Sigmoid colon (tissue), 7 donors: ENCODE data around the gene XAGE2. TPM values are rescaled to one million over a fixed set of nuclear protein-coding genes. Genes with fewer than 3 reads are reported as not detected.

ENCODE experiments used
- DNase-seq: peaks from one replicate; pipeline ENCODE4 v3.0.0-alpha.2; 2019
- H3K27ac ChIP-seq, 4 donors: fragments of 200-600 bp; sonication (generic); one replicate each; pipeline ENCODE4 v1.5.1; 2016 to 2019; ENCODE audit warnings: mild to moderate bottlenecking in 1 of 4
- H3K27me3 ChIP-seq, 3 donors: fragments of 200-600 bp; sonication (generic); one replicate each; pipeline ENCODE4 v1.5.1; 2019; ENCODE audit warnings: mild to moderate bottlenecking in 1 of 3
- H3K36me3 ChIP-seq, 4 donors: fragments of 200-600 bp; sonication (generic); one replicate each; pipeline ENCODE4 v1.5.1; 2016 to 2019
- H3K4me1 ChIP-seq, 4 donors: fragments of 200-600 bp; sonication (generic); one replicate each; pipeline ENCODE4 v1.5.1; 2017 to 2019
- H3K4me3 ChIP-seq, 4 donors: fragments of 200-600 bp; sonication (generic); one replicate each; pipeline ENCODE4 v1.5.1; 2017 to 2019; ENCODE audit warnings: mild to moderate bottlenecking in 2 of 4, moderate library complexity in 1 of 4
- H3K9me3 ChIP-seq, 4 donors: fragments of 200-600 bp in 3 of 4; sonication (generic) in 3 of 4; one replicate each; pipeline versions ENCODE4 v1.5.1 to v1.6.1; 2013 to 2019
- CTCF ChIP-seq, 4 experiments: fragments of 450-650 bp in 3 of 4; fragments of 200-600 bp in 1 of 4; IDR thresholded peaks; one replicate each; pipeline ENCODE4 v1.5.1; 2016 to 2019; ENCODE audit warnings: antibody characterized with exemption in 4 of 4, mild to moderate bottlenecking in 3 of 4, moderate library complexity in 2 of 4
- EP300 ChIP-seq, 4 donors: sonication (generic); formaldehyde crosslinking; IDR thresholded peaks; one replicate each; pipeline ENCODE4 v1.6.1; 2017; ENCODE audit warnings: antibody characterized with exemption in 4 of 4
- POLR2A ChIP-seq, 2 donors: fragments of 450-650 bp; IDR thresholded peaks; one replicate each; pipeline ENCODE4 v1.6.1; 2016; ENCODE audit warnings: antibody characterized with exemption in 2 of 2, mild to moderate bottlenecking in 2 of 2, moderate library complexity in 2 of 2
- POLR2AphosphoS5 ChIP-seq, 4 donors: sonication (generic); formaldehyde crosslinking; IDR thresholded peaks; one replicate each; pipeline ENCODE4 v1.6.1; 2017; ENCODE audit warnings: antibody characterized with exemption in 4 of 4
- WGBS, 2 donors: extraction: QIAGEN DNeasy Blood & Tissue Kit; methylation state at CpG; one replicate each; pipeline ENCODE4 v1.1.7; 2013; 5-methylcytosine and 5-hydroxymethylcytosine counted together
- intact Hi-C: fragments of 100-400 bp; cut with DNase I; formaldehyde crosslinking; loops from one replicate; pipeline ENCODE4 v1.15.1; 2023
- polyA plus RNA-seq, 3 donors: library from polyadenylated mRNA; stranded (reverse); fragments of 200-250 nt; gene quantifications; one replicate each; pipeline ENCODE4 v1.2.3, GENCODE V29; 2013
- small RNA-seq, 3 donors: library from RNA; depleted of rRNA; stranded (forward); fragments of <200 nt; gene quantifications; one replicate each; pipeline ENCODE3, GENCODE V24; 2016
- total RNA-seq, 4 donors: library from RNA; depleted of rRNA; stranded (reverse); fragments of >200 nt; gene quantifications; one replicate each; pipeline ENCODE4 v1.1.0, GENCODE V29; 2016
- donor health status: healthy with polysubstance abuse.
- donor health status: Bipolar disorder and iron deficiency.
- donor health status: healthy.

The XAGE2 gene
- total and polyA plus RNA-seq, 7 donors: not detected

DNA sequence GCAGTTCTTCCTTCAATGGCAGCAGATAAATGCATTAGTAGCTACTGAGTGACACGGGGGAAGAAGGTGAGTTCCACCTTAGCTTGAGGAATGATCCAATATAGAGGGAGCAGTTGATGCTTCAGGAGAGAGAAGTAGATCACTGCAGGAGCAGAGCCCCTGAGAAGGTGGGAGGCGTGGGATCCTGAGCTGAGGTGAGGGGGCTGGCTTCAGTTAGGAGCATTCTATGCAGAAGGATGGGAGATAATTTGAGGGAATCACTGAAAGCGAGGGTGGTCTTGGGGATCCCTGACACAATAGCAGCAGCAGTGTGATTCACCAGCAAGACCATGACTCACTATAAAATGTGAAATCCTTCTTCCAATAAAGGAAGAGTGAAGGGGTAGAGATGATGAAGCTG lies 48.0 kb downstream of the XAGE2 start:
- 86 to 88% methylated on average over 3 of the region's 3 CpGs for WGBS, 2 donors
- no peak for DNase-seq
- Histone ChIP-seq H3K36me3 (no peaks in the 10 kb centered on the region), H3K27me3 (no peaks in the 10 kb centered on the region), H3K4me3 (no peak overlapping the region), H3K9me3 (no peaks in the 10 kb centered on the region), H3K4me1 (no peaks in the 10 kb centered on the region), H3K27ac (no peak overlapping the region)
- intact Hi-C loops: no loop called here
- no peak for TF ChIP-seq EP300 (IDR thresholded peaks at IDR 0.05)
- no peak for TF ChIP-seq CTCF (IDR thresholded peaks at IDR 0.05)
- no peak for TF ChIP-seq POLR2AphosphoS5 (IDR thresholded peaks at IDR 0.05)
- TF ChIP-seq POLR2A (IDR thresholded peaks at IDR 0.05): no peak

DNA sequence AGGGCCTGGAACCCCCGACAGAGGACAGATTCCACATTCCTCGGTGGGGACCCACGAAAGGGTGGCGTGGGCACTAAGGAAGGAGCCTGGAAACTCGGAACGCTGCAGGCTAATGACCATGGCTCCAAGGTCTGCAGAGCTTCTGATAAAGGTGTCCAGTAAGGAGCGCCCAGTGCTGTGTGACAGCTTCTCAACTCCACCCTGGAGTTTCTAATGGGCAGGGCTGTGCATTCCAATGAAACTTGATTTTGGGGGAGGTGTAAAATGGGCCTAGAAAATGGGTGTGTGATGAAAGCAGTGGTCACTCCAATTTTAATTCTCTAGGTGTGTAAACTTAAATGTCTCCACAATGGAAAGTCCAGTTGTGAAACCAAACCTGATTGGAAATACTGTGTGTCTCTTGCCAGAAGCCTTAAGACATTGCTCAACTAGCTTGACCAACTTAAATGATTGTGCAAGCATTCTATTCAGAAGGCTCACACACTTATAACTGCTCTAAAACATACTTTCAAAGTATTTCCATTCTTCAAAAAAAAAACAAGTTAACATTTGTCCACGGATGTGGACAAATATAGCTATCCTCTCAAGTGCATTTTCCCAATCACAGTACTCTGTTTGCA lies 52.1 kb downstream of the XAGE2 start:
- H3K4me1 ChIP-seq: no peaks in the 10 kb centered on the region
- H3K27me3 ChIP-seq: no peaks in the 10 kb centered on the region
- DNase-seq: no peak
- intact Hi-C loops: no loop called here
- no peak overlapping the region for H3K4me3 ChIP-seq
- H3K36me3 ChIP-seq: no peaks in the 10 kb centered on the region
- H3K27ac ChIP-seq: no peak overlapping the region
- no peaks in the 10 kb centered on the region for H3K9me3 ChIP-seq
- TF ChIP-seq POLR2AphosphoS5 (IDR thresholded peaks at IDR 0.05) (no peak), EP300 (IDR thresholded peaks at IDR 0.05) (no peak), CTCF (IDR thresholded peaks at IDR 0.05) (no peak), POLR2A (IDR thresholded peaks at IDR 0.05) (no peak)
- WGBS, 2 donors: 89 to 93% methylated on average over 8 of the region's 8 CpGs

DNA sequence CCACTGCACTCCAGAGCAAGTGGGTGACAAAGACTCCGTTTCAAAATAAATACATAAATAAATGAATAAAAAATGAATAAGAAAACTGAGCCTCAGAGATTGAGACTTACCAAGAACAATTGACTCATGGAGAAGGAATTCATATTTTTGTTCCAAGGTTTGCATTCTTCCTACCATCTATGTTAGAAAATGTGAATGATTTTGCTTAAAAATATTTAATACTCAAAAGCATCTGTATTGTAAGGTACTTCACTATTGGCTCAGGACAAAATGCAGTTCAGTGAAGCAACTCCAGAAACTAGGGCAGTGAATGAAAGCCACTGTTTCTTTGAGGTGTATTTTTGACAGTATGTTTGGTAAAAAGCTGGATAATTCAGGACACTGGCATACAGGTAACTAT lies 54.1 kb downstream of the XAGE2 start:
- no peaks in the 10 kb centered on the region for H3K4me1 ChIP-seq
- DNase-seq: no peak
- no peak overlapping the region for H3K4me3 ChIP-seq
- no peaks in the 10 kb centered on the region for H3K36me3 ChIP-seq
- H3K9me3 ChIP-seq: no peaks in the 10 kb centered on the region
- TF ChIP-seq POLR2A (IDR thresholded peaks at IDR 0.05) (no peak), POLR2AphosphoS5 (IDR thresholded peaks at IDR 0.05) (no peak), CTCF (IDR thresholded peaks at IDR 0.05) (no peak), EP300 (IDR thresholded peaks at IDR 0.05) (no peak)
- no peaks in the 10 kb centered on the region for H3K27me3 ChIP-seq
- H3K27ac ChIP-seq: no peak overlapping the region
- intact Hi-C loops: no loop called here
- 74 to 91% methylated on average over 1 of the region's 1 CpG for WGBS, 2 donors

- no peaks in the 10 kb centered on the region for H3K4me1 ChIP-seq
- no peak overlapping the region for H3K27ac ChIP-seq
- WGBS, 2 donors: 81 to 100% methylated on average over 1 of the region's 1 CpG
- TF ChIP-seq EP300 (IDR thresholded peaks at IDR 0.05) (no peak), POLR2A (IDR thresholded peaks at IDR 0.05) (no peak), CTCF (IDR thresholded peaks at IDR 0.05) (no peak), POLR2AphosphoS5 (IDR thresholded peaks at IDR 0.05) (no peak)
- no peaks in the 10 kb centered on the region for H3K9me3 ChIP-seq
- no peaks in the 10 kb centered on the region for H3K36me3 ChIP-seq
- no peak for DNase-seq
- no peaks in the 10 kb centered on the region for H3K27me3 ChIP-seq
- intact Hi-C loops: no loop called here
- H3K4me3 ChIP-seq: no peak overlapping the region
Observed at GRCh38 chrX:52424656-52425055, 55.8 kb downstream of the XAGE2 start.

Small RNA genes within 50 kb of the gene (small RNA-seq; reads per million reads assigned to genes)
- 0 reads per million in 3 donors for gene MIR8088

Other genes starting within 250 kb of the XAGE2 start
- gene MAGED4, start 184.1 kb upstream of the XAGE2 start, total RNA-seq: 10 to 100 TPM in 2 of 4 donors, 1 to 10 TPM in 1, under 1 TPM in 1; 0.27 to 11.4 (median 9.7) TPM
- 1 to 10 TPM in 1 of 3 donors, under 1 TPM in 1, not detected in 1; 0.60 to 4.3 TPM for gene MAGED4, start 184.1 kb upstream of the XAGE2 start, polyA plus RNA-seq
- gene XAGE1A, start 126.8 kb downstream of the XAGE2 start, total RNA-seq: not detected
- not detected for gene XAGE1A, start 126.8 kb downstream of the XAGE2 start, polyA plus RNA-seq
- not detected for gene XAGE1B, start 148.0 kb downstream of the XAGE2 start, total RNA-seq
- not detected for gene XAGE1B, start 148.0 kb downstream of the XAGE2 start, polyA plus RNA-seq